ENCODE results near the gene ULBP2. TPM values are rescaled to one million over a fixed set of nuclear protein-coding genes. Genes with fewer than 3 reads are reported as not detected.

ULBP2 gene
- total and polyA plus RNA-seq, 3 experiments from 2014 or later: 0.48 to 0.68 (median 0.51) TPM

- Mint-ChIP-seq H3K27me3 (peaks cover 62 to 69% of the 10 kb centered on the region in 2 donors), H3K9me3 (no peaks in the 10 kb centered on the region), H3K27ac (no peak overlapping the region), H3K4me1 (peaks cover 0 to 3% (median 3%) of the 10 kb centered on the region in 3 donors), H3K36me3 (no peaks in the 10 kb centered on the region), H3K4me3 (no peak overlapping the region)
- no peak overlapping the region for H3K4me3 ChIP-seq (ENCODE audit: low read length)
- H3K9me3 ChIP-seq (ENCODE audit: low read length): no peaks in the 10 kb centered on the region
- no peaks in the 10 kb centered on the region for H3K36me3 ChIP-seq (ENCODE audit: insufficient read depth, low read length)
- no peaks in the 10 kb centered on the region for H3K4me1 ChIP-seq (ENCODE audit: insufficient read depth, low read length)
- H3K27me3 ChIP-seq (ENCODE audit: insufficient read depth, low read length, poor library complexity, severe bottlenecking): peaks cover 9% of the 10 kb centered on the region
- DNase-seq: no peak
- POLR2A ChIA-PET: no interaction called here
- CTCF ChIA-PET: no interaction called here
- no peak overlapping the region for H3K27ac ChIP-seq (ENCODE audit: low read depth, low read length)
Measured at GRCh38 chr6:149975400-149975799, 33.6 kb downstream of the ULBP2 start.

DNA sequence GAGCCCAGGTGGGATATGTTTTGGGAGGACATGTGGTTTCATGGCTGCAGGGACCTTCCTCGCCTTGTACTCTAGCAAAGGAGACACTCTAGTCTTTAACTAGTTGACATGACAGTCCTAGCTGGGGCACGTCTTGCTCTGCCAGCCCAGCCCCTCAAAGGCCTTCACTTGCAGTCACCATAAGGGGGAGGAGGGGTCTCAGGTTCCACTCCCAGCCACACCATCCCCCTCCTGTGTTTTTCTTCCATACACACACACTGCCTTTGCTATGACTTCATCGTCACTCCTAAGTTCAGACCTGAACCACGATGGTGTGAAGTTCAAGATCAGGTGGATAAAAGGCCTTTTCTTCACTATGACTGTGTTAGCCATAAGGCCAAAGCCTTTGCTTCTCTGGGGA is 35.4 kb downstream of the ULBP2 start:
- Histone ChIP-seq H3K36me3 (ENCODE audit: insufficient read depth, low read length) (no peaks in the 10 kb centered on the region), H3K4me1 (ENCODE audit: insufficient read depth, low read length) (no peaks in the 10 kb centered on the region), H3K9me3 (ENCODE audit: low read length) (no peaks in the 10 kb centered on the region), H3K27ac (ENCODE audit: low read depth, low read length) (no peak overlapping the region), H3K27me3 (ENCODE audit: insufficient read depth, low read length, poor library complexity, severe bottlenecking) (peaks cover 11% of the 10 kb centered on the region), H3K4me3 (ENCODE audit: low read length) (no peak overlapping the region)
- POLR2A ChIA-PET: no interaction called here
- no peaks in the 10 kb centered on the region for H3K36me3 Mint-ChIP-seq
- H3K4me1 Mint-ChIP-seq: peaks cover 3 to 8% (median 7%) of the 10 kb centered on the region in 3 donors
- no peak for DNase-seq
- no peaks in the 10 kb centered on the region for H3K9me3 Mint-ChIP-seq
- peaks cover 70 to 73% of the 10 kb centered on the region in 2 donors for H3K27me3 Mint-ChIP-seq
- H3K4me3 Mint-ChIP-seq: no peak overlapping the region
- H3K27ac Mint-ChIP-seq: no peak overlapping the region
- CTCF ChIA-PET: no interaction called here

- peaks cover 22% of the 10 kb centered on the region for H3K27me3 ChIP-seq (ENCODE audit: insufficient read depth, low read length, poor library complexity, severe bottlenecking)
- ChIA-PET POLR2A (no interaction called here), CTCF (no interaction called here)
- Mint-ChIP-seq H3K36me3 (no peaks in the 10 kb centered on the region), H3K4me3 (no peak overlapping the region), H3K4me1 (peaks cover 3 to 8% (median 7%) of the 10 kb centered on the region in 3 donors), H3K27me3 (peaks cover 72 to 77% of the 10 kb centered on the region in 2 donors), H3K9me3 (no peaks in the 10 kb centered on the region), H3K27ac (no peak overlapping the region)
- no peak overlapping the region for H3K27ac ChIP-seq (ENCODE audit: low read depth, low read length)
- no peaks in the 10 kb centered on the region for H3K36me3 ChIP-seq (ENCODE audit: insufficient read depth, low read length)
- no peak for DNase-seq
- no peaks in the 10 kb centered on the region for H3K9me3 ChIP-seq (ENCODE audit: low read length)
- no peak overlapping the region for H3K4me3 ChIP-seq (ENCODE audit: low read length)
- no peaks in the 10 kb centered on the region for H3K4me1 ChIP-seq (ENCODE audit: insufficient read depth, low read length)
Measured at GRCh38 chr6:149978610-149979009, 36.8 kb downstream of the ULBP2 start.

- H3K4me1 ChIP-seq (ENCODE audit: insufficient read depth, low read length): no peaks in the 10 kb centered on the region
- no peak for DNase-seq
- Mint-ChIP-seq H3K27ac (no peak overlapping the region), H3K4me3 (no peak overlapping the region), H3K27me3 (peaks cover 66 to 73% of the 10 kb centered on the region in 2 donors), H3K36me3 (no peaks in the 10 kb centered on the region), H3K9me3 (no peaks in the 10 kb centered on the region), H3K4me1 (peaks cover 3 to 8% (median 7%) of the 10 kb centered on the region in 3 donors)
- H3K9me3 ChIP-seq (ENCODE audit: low read length): no peaks in the 10 kb centered on the region
- no peaks in the 10 kb centered on the region for H3K36me3 ChIP-seq (ENCODE audit: insufficient read depth, low read length)
- POLR2A ChIA-PET: no interaction called here
- H3K27me3 ChIP-seq (ENCODE audit: insufficient read depth, low read length, poor library complexity, severe bottlenecking): peaks cover 23% of the 10 kb centered on the region
- no peak overlapping the region for H3K4me3 ChIP-seq (ENCODE audit: low read length)
- H3K27ac ChIP-seq (ENCODE audit: low read depth, low read length): no peak overlapping the region
- CTCF ChIA-PET: no interaction called here
Measured at GRCh38 chr6:149979293-149979692, 37.5 kb downstream of the ULBP2 start.

DNA sequence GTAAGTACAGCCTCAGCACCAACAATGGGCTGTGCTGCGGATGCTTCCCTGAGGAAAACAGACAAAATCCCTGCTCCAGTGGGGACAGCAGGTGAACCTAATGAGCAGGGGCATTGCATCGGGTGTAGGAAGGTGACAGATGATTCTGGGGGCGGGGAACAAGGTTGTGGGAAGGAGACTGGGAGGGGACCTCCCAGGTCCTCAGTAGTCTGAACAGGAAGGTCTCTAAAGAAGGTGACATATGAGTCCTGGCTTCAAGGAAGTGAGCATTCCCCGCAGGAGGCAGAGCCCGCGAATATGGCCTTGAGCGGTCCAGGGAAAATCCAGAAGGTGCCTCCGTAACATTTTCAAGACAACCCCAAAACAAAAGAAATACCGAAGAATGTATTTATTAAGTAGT is 41.3 kb downstream of the ULBP2 start:
- Histone ChIP-seq H3K36me3 (ENCODE audit: insufficient read depth, low read length) (no peaks in the 10 kb centered on the region), H3K27ac (ENCODE audit: low read depth, low read length) (no peak overlapping the region), H3K4me1 (ENCODE audit: insufficient read depth, low read length) (no peaks in the 10 kb centered on the region), H3K9me3 (ENCODE audit: low read length) (no peaks in the 10 kb centered on the region), H3K27me3 (ENCODE audit: insufficient read depth, low read length, poor library complexity, severe bottlenecking) (peaks cover 58% of the 10 kb centered on the region), H3K4me3 (ENCODE audit: low read length) (no peak overlapping the region)
- POLR2A ChIA-PET: no interaction called here
- Mint-ChIP-seq H3K9me3 (peaks cover 2 to 9% (median 7%) of the 10 kb centered on the region in 5 donors), H3K27ac (no peak overlapping the region), H3K27me3 (peaks cover 77 to 79% of the 10 kb centered on the region in 2 donors), H3K4me1 (peaks cover 0 to 10% (median 4%) of the 10 kb centered on the region in 3 donors), H3K36me3 (no peaks in the 10 kb centered on the region), H3K4me3 (no peak overlapping the region)
- DNase-seq: no peak
- CTCF ChIA-PET: no interaction called here

- peaks cover 66% of the 10 kb centered on the region for H3K27me3 ChIP-seq (ENCODE audit: insufficient read depth, low read length, poor library complexity, severe bottlenecking)
- CTCF ChIA-PET: no interaction called here
Measured at GRCh38 chr6:149984773-149985172, 43.0 kb downstream of the ULBP2 start.

GRCh38 chr6:149985481-149985937 is 43.7 kb downstream of the ULBP2 start:
- Histone ChIP-seq H3K36me3 (ENCODE audit: insufficient read depth, low read length) (no peaks in the 10 kb centered on the region), H3K27ac (ENCODE audit: low read depth, low read length) (no peak overlapping the region), H3K9me3 (ENCODE audit: low read length) (no peaks in the 10 kb centered on the region), H3K4me3 (ENCODE audit: low read length) (no peak overlapping the region), H3K4me1 (ENCODE audit: insufficient read depth, low read length) (peaks cover 19% of the 10 kb centered on the region), H3K27me3 (ENCODE audit: insufficient read depth, low read length, poor library complexity, severe bottlenecking) (peaks cover 73% of the 10 kb centered on the region)
- Mint-ChIP-seq H3K4me1 (peaks cover 16 to 26% (median 19%) of the 10 kb centered on the region in 3 donors), H3K4me3 (no peak overlapping the region), H3K9me3 (peaks cover 7 to 21% (median 18%) of the 10 kb centered on the region in 5 donors), H3K27me3 (peaks cover 82 to 83% of the 10 kb centered on the region in 2 donors), H3K27ac (no peak overlapping the region), H3K36me3 (no peaks in the 10 kb centered on the region)
- ChIA-PET CTCF (no interaction called here), POLR2A (no interaction called here)
- DNase-seq: no peak

More at GRCh38 chr6:149984773-149985172, 43.0 kb downstream of the ULBP2 start:
- DNase-seq: no peak
- no peak overlapping the region for H3K27ac Mint-ChIP-seq
- H3K27ac ChIP-seq (ENCODE audit: low read depth, low read length): no peak overlapping the region
- H3K4me1 ChIP-seq (ENCODE audit: insufficient read depth, low read length): peaks cover 12% of the 10 kb centered on the region
- H3K36me3 ChIP-seq (ENCODE audit: insufficient read depth, low read length): no peaks in the 10 kb centered on the region
- H3K4me3 ChIP-seq (ENCODE audit: low read length): no peak overlapping the region
- H3K9me3 ChIP-seq (ENCODE audit: low read length): no peaks in the 10 kb centered on the region
- H3K4me1 Mint-ChIP-seq: peaks cover 8 to 18% (median 12%) of the 10 kb centered on the region in 3 donors
- POLR2A ChIA-PET: no interaction called here
- H3K36me3 Mint-ChIP-seq: no peaks in the 10 kb centered on the region
- peaks cover 7 to 21% (median 16%) of the 10 kb centered on the region in 5 donors for H3K9me3 Mint-ChIP-seq
- H3K27me3 Mint-ChIP-seq: peaks cover 81 to 82% of the 10 kb centered on the region in 2 donors
- no peak overlapping the region for H3K4me3 Mint-ChIP-seq

GRCh38 chr6:149987602-149988107 is 45.8 kb downstream of the ULBP2 start:
- H3K9me3 Mint-ChIP-seq: peaks cover 7 to 21% (median 18%) of the 10 kb centered on the region in 5 donors

More at GRCh38 chr6:149987602-149988107, 45.8 kb downstream of the ULBP2 start:
- Mint-ChIP-seq H3K4me3 (no peak overlapping the region), H3K4me1 (peaks cover 27 to 31% (median 28%) of the 10 kb centered on the region in 3 donors), H3K36me3 (peaks cover 0 to 3% (median 0%) of the 10 kb centered on the region in 3 donors), H3K27me3 (peaks cover 85 to 86% of the 10 kb centered on the region in 2 donors), H3K27ac (no peak overlapping the region)
- H3K4me3 ChIP-seq (ENCODE audit: low read length): no peak overlapping the region
- DNase-seq: no peak
- H3K9me3 ChIP-seq (ENCODE audit: low read length): no peaks in the 10 kb centered on the region
- POLR2A ChIA-PET: no interaction called here
- H3K36me3 ChIP-seq (ENCODE audit: insufficient read depth, low read length): no peaks in the 10 kb centered on the region
- no peak overlapping the region for H3K27ac ChIP-seq (ENCODE audit: low read depth, low read length)
- peaks cover 34% of the 10 kb centered on the region for H3K4me1 ChIP-seq (ENCODE audit: insufficient read depth, low read length)
- CTCF ChIA-PET: no interaction called here
- peaks cover 82% of the 10 kb centered on the region for H3K27me3 ChIP-seq (ENCODE audit: insufficient read depth, low read length, poor library complexity, severe bottlenecking)

All from CD8-positive, alpha-beta memory T cell (primary cell).